Cardiac fibroblast (primary cell): ENCODE measurements around the gene COMT.

Source experiments
- DNase-seq, 2 donors: peaks; one replicate each; pipeline versions ENCODE4 v3.0.0 to v3.0.0-alpha.2; 2010; ENCODE audit warnings: low read depth in 2 of 2
- H3K4me3 ChIP-seq, 2 donors: replicated peaks in 1 of 2; 1 replicate in 1 of 2; 2 replicates in 1 of 2; pipeline ENCODE4 v1.5.1; 2011; ENCODE audit warnings: low read depth in 2 of 2, low read length in 2 of 2, mild to moderate bottlenecking in 2 of 2, moderate library complexity in 1 of 2
- CTCF ChIP-seq: IDR thresholded peaks from one replicate; pipeline ENCODE4 v1.5.1; 2011; ENCODE audit warnings: low read depth, mild to moderate bottlenecking, low read length, inconsistent platforms

COMT gene

GRCh38 chr22:19897726-19898125, 43.8 kb upstream of the COMT start:
- H3K4me3 ChIP-seq = no peak overlapping the region
- TF ChIP-seq CTCF = no peak
- DNase-seq = no peak

GRCh38 chr22:19898145-19898544, 43.4 kb upstream of the COMT start:
- no peak overlapping the region for H3K4me3 ChIP-seq
- no peak for DNase-seq
- no peak for TF ChIP-seq CTCF

- DNase-seq = no peak
- H3K4me3 ChIP-seq = no peak overlapping the region
- TF ChIP-seq CTCF = no peak
Observed at GRCh38 chr22:19898831-19899567, 42.6 kb upstream of the COMT start.

- no peak overlapping the region for H3K4me3 ChIP-seq
- no peak for DNase-seq
- no peak for TF ChIP-seq CTCF
Observed at GRCh38 chr22:19900707-19901436, 40.7 kb upstream of the COMT start.

- H3K4me3 ChIP-seq = no peak overlapping the region
- no peak for DNase-seq
- no peak for TF ChIP-seq CTCF
Observed at GRCh38 chr22:19901577-19902244, 39.9 kb upstream of the COMT start.

- DNase-seq = no peak
- H3K4me3 ChIP-seq = no peak overlapping the region
- no peak for TF ChIP-seq CTCF
Observed at GRCh38 chr22:19902245-19902715, 39.3 kb upstream of the COMT start.
